ENCODE data around the gene RBM12. TPM values are rescaled to one million over a fixed set of nuclear protein-coding genes. Genes with fewer than 3 reads are reported as not detected.
"Not testable (repeated sequence)": the region's sequence is repeated elsewhere in the genome, so short reads cannot be mapped to it uniquely, and the experiment has no call there.

Gene RBM12
- total RNA-seq, 1 donor, result 62.6 TPM

DNA sequence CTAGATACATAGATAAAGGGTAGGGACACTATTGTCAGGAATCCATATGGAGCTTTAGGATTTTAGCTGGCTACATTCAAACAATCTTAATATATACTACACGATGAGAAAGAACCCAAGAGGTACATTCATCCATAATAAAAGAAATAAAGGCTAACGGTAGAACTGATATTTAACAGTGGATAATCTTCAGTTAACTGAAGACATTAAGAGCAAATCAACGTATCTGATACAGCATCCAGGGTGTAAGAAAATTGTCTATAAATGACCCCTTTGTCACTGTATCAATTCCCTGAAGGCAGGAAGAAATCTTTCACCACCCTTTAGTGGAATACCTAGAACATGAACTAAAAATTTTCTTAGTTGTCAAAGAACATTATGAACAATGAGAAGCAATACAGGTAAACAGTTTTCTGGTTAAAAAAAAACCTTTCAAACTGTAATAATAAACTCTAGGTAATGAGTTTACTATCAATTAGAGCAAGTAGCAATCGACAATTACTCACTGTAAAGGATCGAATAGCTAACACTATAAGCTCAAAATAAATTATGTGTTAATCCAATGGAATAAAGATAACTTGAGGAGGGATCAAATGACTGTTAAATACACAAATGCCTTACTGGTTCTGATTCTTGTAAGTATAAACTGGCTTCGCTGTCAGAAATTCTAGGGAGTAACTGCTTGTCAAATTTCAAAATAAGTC is 46.3 kb upstream of the RBM12 start:
- no peaks in the 10 kb centered on the region for H3K9me3 ChIP-seq (ENCODE audit: low read depth, low read length)
- TF ChIP-seq, protein P1, sequence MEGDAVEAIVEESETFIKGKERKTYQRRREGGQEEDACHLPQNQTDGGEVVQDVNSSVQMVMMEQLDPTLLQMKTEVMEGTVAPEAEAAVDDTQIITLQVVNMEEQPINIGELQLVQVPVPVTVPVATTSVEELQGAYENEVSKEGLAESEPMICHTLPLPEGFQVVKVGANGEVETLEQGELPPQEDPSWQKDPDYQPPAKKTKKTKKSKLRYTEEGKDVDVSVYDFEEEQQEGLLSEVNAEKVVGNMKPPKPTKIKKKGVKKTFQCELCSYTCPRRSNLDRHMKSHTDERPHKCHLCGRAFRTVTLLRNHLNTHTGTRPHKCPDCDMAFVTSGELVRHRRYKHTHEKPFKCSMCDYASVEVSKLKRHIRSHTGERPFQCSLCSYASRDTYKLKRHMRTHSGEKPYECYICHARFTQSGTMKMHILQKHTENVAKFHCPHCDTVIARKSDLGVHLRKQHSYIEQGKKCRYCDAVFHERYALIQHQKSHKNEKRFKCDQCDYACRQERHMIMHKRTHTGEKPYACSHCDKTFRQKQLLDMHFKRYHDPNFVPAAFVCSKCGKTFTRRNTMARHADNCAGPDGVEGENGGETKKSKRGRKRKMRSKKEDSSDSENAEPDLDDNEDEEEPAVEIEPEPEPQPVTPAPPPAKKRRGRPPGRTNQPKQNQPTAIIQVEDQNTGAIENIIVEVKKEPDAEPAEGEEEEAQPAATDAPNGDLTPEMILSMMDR (IDR thresholded peaks at IDR 0.05; ENCODE audit: extremely low read depth, low read depth, low read length), result no peak
- no peak overlapping the region for H2AFZ ChIP-seq (ENCODE audit: low read length)
- H3K27ac ChIP-seq (ENCODE audit: low read depth, low read length), result peak overlapping the region; percentile 11
- DNase-seq (ENCODE audit: insufficient read length, low spot score, missing footprints), result no peak
- H3K79me2 ChIP-seq (ENCODE audit: insufficient read depth, low read length), result peaks cover 81% of the 10 kb centered on the region
- peaks cover 66% of the 10 kb centered on the region for H4K20me1 ChIP-seq (ENCODE audit: insufficient read depth, low read length)
- peaks cover 97% of the 10 kb centered on the region for H3K36me3 ChIP-seq (ENCODE audit: insufficient read depth, low read length)
- no peak overlapping the region for H3K4me3 ChIP-seq (ENCODE audit: insufficient read depth, low read length)
- peaks cover 12% of the 10 kb centered on the region for H3K4me1 ChIP-seq (ENCODE audit: insufficient read depth, low read length)
- H3K27me3 ChIP-seq (ENCODE audit: insufficient read depth, low read length), result no peaks in the 10 kb centered on the region
- no peak overlapping the region for H3K4me2 ChIP-seq (ENCODE audit: insufficient read depth, low read length)

- peaks cover 97% of the 10 kb centered on the region for H3K36me3 ChIP-seq (ENCODE audit: insufficient read depth, low read length)
- H4K20me1 ChIP-seq (ENCODE audit: insufficient read depth, low read length), result peaks cover 67% of the 10 kb centered on the region
- TF ChIP-seq, protein P1 (IDR thresholded peaks at IDR 0.05; ENCODE audit: extremely low read depth, low read depth, low read length), result no peak
- H3K9me3 ChIP-seq (ENCODE audit: low read depth, low read length), result no peaks in the 10 kb centered on the region
- peaks cover 79% of the 10 kb centered on the region for H3K79me2 ChIP-seq (ENCODE audit: insufficient read depth, low read length)
- H2AFZ ChIP-seq (ENCODE audit: low read length), result no peak overlapping the region
- H3K4me1 ChIP-seq (ENCODE audit: insufficient read depth, low read length), result peaks cover 12% of the 10 kb centered on the region
- DNase-seq (ENCODE audit: insufficient read length, low spot score, missing footprints), result no peak
- peak overlapping the region; percentile 21 for H3K27ac ChIP-seq (ENCODE audit: low read depth, low read length)
- no peak overlapping the region for H3K4me3 ChIP-seq (ENCODE audit: insufficient read depth, low read length)
- H3K4me2 ChIP-seq (ENCODE audit: insufficient read depth, low read length), result no peak overlapping the region
- H3K27me3 ChIP-seq (ENCODE audit: insufficient read depth, low read length), result no peaks in the 10 kb centered on the region
Measured at GRCh38 chr20:35710039-35710438, 45.3 kb upstream of the RBM12 start.

- H3K36me3 ChIP-seq (ENCODE audit: insufficient read depth, low read length), result peaks cover 97% of the 10 kb centered on the region
- H3K27me3 ChIP-seq (ENCODE audit: insufficient read depth, low read length), result no peaks in the 10 kb centered on the region
- H3K79me2 ChIP-seq (ENCODE audit: insufficient read depth, low read length), result peaks cover 78% of the 10 kb centered on the region
- H3K27ac ChIP-seq (ENCODE audit: low read depth, low read length), result peak overlapping the region; percentile 21
- no peaks in the 10 kb centered on the region for H3K9me3 ChIP-seq (ENCODE audit: low read depth, low read length)
- DNase-seq (ENCODE audit: insufficient read length, low spot score, missing footprints), result no peak
- H4K20me1 ChIP-seq (ENCODE audit: insufficient read depth, low read length), result peaks cover 65% of the 10 kb centered on the region
- peaks cover 15% of the 10 kb centered on the region for H3K4me1 ChIP-seq (ENCODE audit: insufficient read depth, low read length)
- no peak overlapping the region for H2AFZ ChIP-seq (ENCODE audit: low read length)
- no peak overlapping the region for H3K4me2 ChIP-seq (ENCODE audit: insufficient read depth, low read length)
- TF ChIP-seq, protein P1 (IDR thresholded peaks at IDR 0.05; ENCODE audit: extremely low read depth, low read depth, low read length), result no peak
- no peak overlapping the region for H3K4me3 ChIP-seq (ENCODE audit: insufficient read depth, low read length)
Measured at GRCh38 chr20:35709259-35709658, 44.6 kb upstream of the RBM12 start.

DNA sequence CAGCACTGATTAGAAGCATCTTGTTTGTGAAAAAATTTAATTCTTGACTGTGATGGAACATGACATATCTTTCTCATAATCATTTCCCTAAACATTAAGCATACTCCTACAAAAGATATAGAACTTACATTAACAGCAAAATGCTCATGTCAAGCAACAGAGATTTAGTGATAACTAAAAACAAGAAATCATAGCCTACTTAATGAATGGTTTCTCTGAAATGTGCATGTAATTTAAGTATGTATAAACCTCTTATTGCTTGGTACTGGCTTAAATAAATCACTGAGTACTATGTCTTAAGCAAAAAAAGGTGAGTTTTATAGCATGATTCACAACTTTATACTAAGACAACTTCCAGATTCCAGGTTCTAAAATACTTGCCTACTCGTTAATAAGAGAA is 43.8 kb upstream of the RBM12 start:
- H3K4me1 ChIP-seq (ENCODE audit: insufficient read depth, low read length), result peaks cover 19% of the 10 kb centered on the region
- H2AFZ ChIP-seq (ENCODE audit: low read length), result no peak overlapping the region
- H3K4me3 ChIP-seq (ENCODE audit: insufficient read depth, low read length), result no peak overlapping the region
- TF ChIP-seq, protein P1 (IDR thresholded peaks at IDR 0.05; ENCODE audit: extremely low read depth, low read depth, low read length), result no peak
- H3K27me3 ChIP-seq (ENCODE audit: insufficient read depth, low read length), result no peaks in the 10 kb centered on the region
- H3K79me2 ChIP-seq (ENCODE audit: insufficient read depth, low read length), result peaks cover 70% of the 10 kb centered on the region
- peaks cover 97% of the 10 kb centered on the region for H3K36me3 ChIP-seq (ENCODE audit: insufficient read depth, low read length)
- no peak overlapping the region for H3K4me2 ChIP-seq (ENCODE audit: insufficient read depth, low read length)
- no peaks in the 10 kb centered on the region for H3K9me3 ChIP-seq (ENCODE audit: low read depth, low read length)
- no peak overlapping the region for H3K27ac ChIP-seq (ENCODE audit: low read depth, low read length)
- no peak for DNase-seq (ENCODE audit: insufficient read length, low spot score, missing footprints)
- H4K20me1 ChIP-seq (ENCODE audit: insufficient read depth, low read length), result peaks cover 68% of the 10 kb centered on the region

GRCh38 chr20:35706591-35707529 is 42.2 kb upstream of the RBM12 start:
- peaks cover 65% of the 10 kb centered on the region for H4K20me1 ChIP-seq (ENCODE audit: insufficient read depth, low read length)
- not testable (repeated sequence) for H3K27me3 ChIP-seq (ENCODE audit: insufficient read depth, low read length); H3K4me3 ChIP-seq (ENCODE audit: insufficient read depth, low read length); H3K27ac ChIP-seq (ENCODE audit: low read depth, low read length); H2AFZ ChIP-seq (ENCODE audit: low read length); DNase-seq (ENCODE audit: insufficient read length, low spot score, missing footprints); H3K9me3 ChIP-seq (ENCODE audit: low read depth, low read length); H3K4me2 ChIP-seq (ENCODE audit: insufficient read depth, low read length)
- H3K79me2 ChIP-seq (ENCODE audit: insufficient read depth, low read length), result peaks cover 55% of the 10 kb centered on the region
- peaks cover 22% of the 10 kb centered on the region for H3K4me1 ChIP-seq (ENCODE audit: insufficient read depth, low read length)
- H3K36me3 ChIP-seq (ENCODE audit: insufficient read depth, low read length), result peaks cover 99% of the 10 kb centered on the region
